Panc1 (cell line): ENCODE data around the gene SYCE1L. TPM values are rescaled to one million over a fixed set of nuclear protein-coding genes. Genes with fewer than 3 reads are reported as not detected.
"Not testable (repeated sequence)": the region's sequence is repeated elsewhere in the genome, so short reads cannot be mapped to it uniquely, and the experiment has no call there.

Experiments
- ATAC-seq: fragments of 200-7000 bp; cut with Tn5 transposase; 2 replicates; pipeline ENCODE4 v1.9.1; 2020; ENCODE audit warnings: mild to moderate bottlenecking, moderate library complexity
- BruUV-seq: library from RNA; stranded (reverse); fragments of 400-500 nt; replicated peaks from 2 replicates; lab custom pipeline; 2021; lab: Mats Ljungman, UMichigan
- CTCF ChIA-PET: fragments of 300-600 bp; sonication (Branson Sonifier 250); formaldehyde crosslinking; loops from one replicate; lab custom pipeline; 2022; ENCODE audit warnings: antibody characterized with exemption; lab: Charles Lee
- POLR2A ChIA-PET: fragments of 300-600 bp; sonication (Branson Sonifier 250); formaldehyde crosslinking; loops from one replicate; lab custom pipeline; 2022; ENCODE audit warnings: antibody characterized with exemption; lab: Charles Lee
- DNase-seq: peaks from one replicate; pipeline ENCODE4 v3.0.0-alpha.2; 2010; ENCODE audit warnings: low read depth, low spot score
- H3K27ac ChIP-seq: 2 replicates; pipeline ENCODE4 v1.5.1; 2011; ENCODE audit warnings: mild to moderate bottlenecking, low read length, inconsistent platforms
- H3K27me3 ChIP-seq: fragments of 200-500 bp; sonication (Bioruptor generic); 2 replicates; pipeline ENCODE4 v1.6.0; 2014; ENCODE audit warnings: low read length, inconsistent platforms; ENCODE audit not compliant: control insufficient read depth, insufficient read depth
- H3K36me3 ChIP-seq: fragments of 200-500 bp; sonication (Bioruptor generic); 2 replicates; pipeline ENCODE4 v1.5.1; 2014; ENCODE audit warnings: inconsistent platforms, mild to moderate bottlenecking, low read length, moderate library complexity; ENCODE audit not compliant: control insufficient read depth, insufficient read depth
- H3K4me1 ChIP-seq: 2 replicates; pipeline ENCODE4 v1.5.1; 2011; ENCODE audit warnings: inconsistent platforms, mild to moderate bottlenecking, low read length, moderate library complexity; ENCODE audit not compliant: control insufficient read depth, insufficient read depth
- H3K4me3 ChIP-seq, 2 experiments: 2 replicates each; pipeline ENCODE4 v1.5.1; 2011 to 2012; ENCODE audit warnings: low read depth in 2 of 2, low read length in 2 of 2, mild to moderate bottlenecking in 2 of 2, inconsistent platforms in 1 of 2, moderate library complexity in 1 of 2
- H3K9me3 ChIP-seq: fragments of 200-500 bp; sonication (Bioruptor generic); 2 replicates; pipeline ENCODE4 v1.5.1; 2014; ENCODE audit warnings: low read depth, mild to moderate bottlenecking, inconsistent platforms, low read length, moderate library complexity; ENCODE audit not compliant: control insufficient read depth, insufficient read depth
- CTCF ChIP-seq: fragments of 450-650 bp; IDR thresholded peaks from 2 replicates; pipeline ENCODE4 v1.5.1; 2017; ENCODE audit warnings: mild to moderate bottlenecking
- POLR2AphosphoS5 ChIP-seq: IDR thresholded peaks from 2 replicates; pipeline ENCODE4 v1.6.1; 2012; ENCODE audit warnings: mild to moderate bottlenecking, low read depth, low read length, moderate library complexity
- REST ChIP-seq, 2 experiments: IDR thresholded peaks; 2 replicates each; pipeline ENCODE4 v1.6.1; 2011 to 2012; ENCODE audit warnings: low read depth in 2 of 2, control low read depth in 1 of 2, low read length in 1 of 2, mild to moderate bottlenecking in 1 of 2, moderate library complexity in 1 of 2; ENCODE audit not compliant: insufficient read depth in 1 of 2
- SIN3A ChIP-seq: IDR thresholded peaks from 2 replicates; pipeline ENCODE4 v1.6.1; 2012; ENCODE audit warnings: low read depth, mild to moderate bottlenecking, low read length, moderate library complexity, borderline replicate concordance; ENCODE audit not compliant: insufficient read depth
- TCF7L2 ChIP-seq: IDR thresholded peaks from 2 replicates; pipeline ENCODE4 v1.6.1; 2011; ENCODE audit warnings: mild to moderate bottlenecking, low read depth, low read length, inconsistent platforms
- in situ Hi-C: cut with HindIII; loops from 2 replicates; pipeline ENCODE4 v1.10.0; 2016; ENCODE audit warnings: low sequenced_read_pairs, low pct_unique_long_range_greater_than_20kb
- intact Hi-C: fragments of 100-400 bp; cut with micrococcal nuclease; formaldehyde crosslinking; loops from one replicate; pipeline ENCODE4 v1.10.0; 2022; ENCODE audit not compliant: unreplicated experiment
- total RNA-seq: library from RNA; stranded (reverse); gene quantifications from one replicate; pipeline ENCODE4 v1.2.1, GENCODE V29; 2021; ENCODE audit not compliant: unreplicated experiment

Gene SYCE1L
- total RNA-seq, 1 experiment from 2014 or later, result 4.5 TPM

GRCh38 chr16:77236063-77236511 lies 36.9 kb downstream of the SYCE1L start:
- Histone ChIP-seq H3K4me3 (peak overlapping the region in 1 of 2 experiments; percentile 26; a peak in 2 of 4 replicates), H3K27ac (peak overlapping the region; percentile 86), H3K9me3 (no peaks in the 10 kb centered on the region), H3K4me1 (peaks cover 13% of the 10 kb centered on the region), H3K27me3 (no peaks in the 10 kb centered on the region), H3K36me3 (no peaks in the 10 kb centered on the region)
- intact Hi-C loops, result loop anchor here (1.0 to 10.0 kb wide), 5 partner anchors 63 to 739 kb away; no protein-coding TSS in a partner anchor
- BruUV-seq, result no TSS peak
- in situ Hi-C loops, result no loop called here
- POLR2A ChIA-PET, result no interaction called here
- ATAC-seq (peak; percentile 94), DNase-seq (peak; percentile 62)
- TF ChIP-seq CTCF, result peak; percentile 96
- TF ChIP-seq POLR2AphosphoS5, result peak; percentile 64; the same call in 1 of the 2 replicates
- TF ChIP-seq REST (IDR thresholded peaks at IDR 0.05; ENCODE audit: insufficient read depth in 1 of 2, low read depth in 2 of 2, low read length in 1 of 2), result peak in 1 of 2 experiments; percentile 59; a peak in 1 of 4 replicates
- no peak for TF ChIP-seq SIN3A
- CTCF ChIA-PET, result interaction anchor here (0.7 kb wide), 2 partner anchors 348 to 637 kb away, joined by 3 read pairs; no protein-coding TSS in a partner anchor

GRCh38 chr16:77238593-77238992 lies 39.4 kb downstream of the SYCE1L start:
- Histone ChIP-seq H3K27ac (peak overlapping the region; percentile 86), H3K9me3 (no peaks in the 10 kb centered on the region), H3K36me3 (no peaks in the 10 kb centered on the region), H3K27me3 (no peaks in the 10 kb centered on the region), H3K4me3 (no peak overlapping the region), H3K4me1 (peaks cover 13% of the 10 kb centered on the region)
- DNase-seq, result no peak
- in situ Hi-C loops (no loop called here), intact Hi-C loops (loop anchor here (5.0 to 10.0 kb wide), 3 partner anchors 194 to 736 kb away; no protein-coding TSS in a partner anchor)
- no peak for ATAC-seq
- TF ChIP-seq REST (IDR thresholded peaks at IDR 0.05; ENCODE audit: insufficient read depth in 1 of 2, low read depth in 2 of 2, low read length in 1 of 2) (no peak), SIN3A (no peak), CTCF (no peak), POLR2AphosphoS5 (no peak), TCF7L2 (no peak)
- no TSS peak for BruUV-seq
- ChIA-PET POLR2A (no interaction called here), CTCF (no interaction called here)

GRCh38 chr16:77242471-77242870 lies 43.3 kb downstream of the SYCE1L start:
- H3K9me3 ChIP-seq, ATAC-seq, in situ Hi-C loops, H3K36me3 ChIP-seq, CTCF ChIA-PET, H3K4me1 ChIP-seq, H3K4me3 ChIP-seq, POLR2A ChIA-PET, H3K27me3 ChIP-seq, BruUV-seq, intact Hi-C loops, DNase-seq, H3K27ac ChIP-seq: not testable (repeated sequence)
